ENCODE measurements around the gene FAM193A.

DNA sequence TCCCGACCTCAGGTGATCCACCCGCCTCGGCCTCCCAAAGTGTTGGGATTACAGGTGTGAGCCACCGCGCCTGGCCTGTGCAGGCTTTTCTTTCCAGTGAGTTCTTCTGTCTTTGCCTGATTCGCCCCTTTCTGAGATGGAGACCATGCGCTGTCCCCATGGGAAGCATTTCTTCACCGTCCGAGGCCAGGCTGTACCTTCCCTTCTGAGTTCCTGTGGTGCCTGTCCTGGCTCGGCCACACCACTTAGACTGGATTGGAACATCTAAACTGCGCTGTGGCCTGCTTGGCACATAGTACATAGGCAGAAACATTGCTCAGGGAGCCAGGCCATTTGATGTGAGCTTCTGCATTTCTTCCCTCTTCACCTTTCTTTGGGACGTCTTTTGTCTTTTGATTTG lies 23.7 kb downstream of the FAM193A start:
- TF ChIP-seq, protein P1, sequence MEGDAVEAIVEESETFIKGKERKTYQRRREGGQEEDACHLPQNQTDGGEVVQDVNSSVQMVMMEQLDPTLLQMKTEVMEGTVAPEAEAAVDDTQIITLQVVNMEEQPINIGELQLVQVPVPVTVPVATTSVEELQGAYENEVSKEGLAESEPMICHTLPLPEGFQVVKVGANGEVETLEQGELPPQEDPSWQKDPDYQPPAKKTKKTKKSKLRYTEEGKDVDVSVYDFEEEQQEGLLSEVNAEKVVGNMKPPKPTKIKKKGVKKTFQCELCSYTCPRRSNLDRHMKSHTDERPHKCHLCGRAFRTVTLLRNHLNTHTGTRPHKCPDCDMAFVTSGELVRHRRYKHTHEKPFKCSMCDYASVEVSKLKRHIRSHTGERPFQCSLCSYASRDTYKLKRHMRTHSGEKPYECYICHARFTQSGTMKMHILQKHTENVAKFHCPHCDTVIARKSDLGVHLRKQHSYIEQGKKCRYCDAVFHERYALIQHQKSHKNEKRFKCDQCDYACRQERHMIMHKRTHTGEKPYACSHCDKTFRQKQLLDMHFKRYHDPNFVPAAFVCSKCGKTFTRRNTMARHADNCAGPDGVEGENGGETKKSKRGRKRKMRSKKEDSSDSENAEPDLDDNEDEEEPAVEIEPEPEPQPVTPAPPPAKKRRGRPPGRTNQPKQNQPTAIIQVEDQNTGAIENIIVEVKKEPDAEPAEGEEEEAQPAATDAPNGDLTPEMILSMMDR (IDR thresholded peaks at IDR 0.05): no peak
- TF ChIP-seq ZFX (IDR thresholded peaks at IDR 0.05; ENCODE audit: borderline replicate concordance): no peak
